Subcutaneous adipose tissue (tissue), 4 donors: Measurements from ENCODE around the gene AATK. TPM values are rescaled to one million over a fixed set of nuclear protein-coding genes. Genes with fewer than 3 reads are reported as not detected.

Source experiments
- total RNA-seq, 4 donors: library from RNA; depleted of rRNA; stranded (reverse); fragments of >200 nt; gene quantifications; one replicate each; pipeline ENCODE4 v1.1.0, GENCODE V29; 2016
- TF ChIP-seq, protein P1 (sequence below): fragments of 450-650 bp; IDR thresholded peaks from one replicate; pipeline ENCODE4 v1.5.1; 2016; ENCODE audit warnings: low read depth, mild to moderate bottlenecking, control low read depth, antibody characterized with exemption, moderate library complexity

AATK gene
- total RNA-seq, 4 donors from 2014 or later = 1.0 to 2.0 (median 1.7) TPM

DNA sequence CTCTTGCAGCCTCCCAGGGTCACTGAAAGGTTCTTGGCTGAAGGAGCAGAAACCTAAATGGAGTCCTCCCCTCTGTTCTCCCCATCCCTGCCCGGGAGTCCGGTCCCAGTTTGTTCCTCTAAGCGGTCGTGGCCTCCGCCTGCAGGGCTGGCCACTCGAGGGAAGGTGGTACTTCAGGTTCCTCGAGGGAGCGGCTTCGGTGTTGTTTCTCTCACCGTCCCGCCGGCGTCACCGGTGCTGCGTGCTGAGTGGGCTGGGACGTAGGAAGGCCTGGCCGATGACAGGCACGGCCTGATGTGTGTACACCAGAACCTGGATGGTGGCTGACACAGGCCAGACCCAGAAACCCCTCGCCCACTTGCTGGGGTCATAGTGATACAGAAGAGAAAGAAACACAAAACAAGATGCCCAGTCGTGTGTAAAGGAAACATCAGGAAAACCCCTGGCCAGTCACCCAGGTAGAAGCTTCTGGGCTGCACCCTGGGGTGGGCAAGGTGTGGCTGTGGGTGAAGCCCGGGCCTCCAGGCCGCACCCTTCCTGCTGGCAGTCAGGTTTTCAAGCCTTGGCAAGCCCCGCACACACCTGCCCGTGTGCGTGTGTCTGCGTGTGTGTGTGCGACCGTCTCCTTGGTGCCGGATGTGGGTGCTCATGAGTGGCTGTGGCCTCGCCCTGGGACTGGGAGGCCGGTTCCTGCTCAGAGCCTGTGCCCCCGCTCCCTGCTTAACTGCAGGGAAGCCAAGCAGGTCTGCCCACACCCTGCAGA is 79.1 kb downstream of the AATK start:
- TF ChIP-seq, protein P1, sequence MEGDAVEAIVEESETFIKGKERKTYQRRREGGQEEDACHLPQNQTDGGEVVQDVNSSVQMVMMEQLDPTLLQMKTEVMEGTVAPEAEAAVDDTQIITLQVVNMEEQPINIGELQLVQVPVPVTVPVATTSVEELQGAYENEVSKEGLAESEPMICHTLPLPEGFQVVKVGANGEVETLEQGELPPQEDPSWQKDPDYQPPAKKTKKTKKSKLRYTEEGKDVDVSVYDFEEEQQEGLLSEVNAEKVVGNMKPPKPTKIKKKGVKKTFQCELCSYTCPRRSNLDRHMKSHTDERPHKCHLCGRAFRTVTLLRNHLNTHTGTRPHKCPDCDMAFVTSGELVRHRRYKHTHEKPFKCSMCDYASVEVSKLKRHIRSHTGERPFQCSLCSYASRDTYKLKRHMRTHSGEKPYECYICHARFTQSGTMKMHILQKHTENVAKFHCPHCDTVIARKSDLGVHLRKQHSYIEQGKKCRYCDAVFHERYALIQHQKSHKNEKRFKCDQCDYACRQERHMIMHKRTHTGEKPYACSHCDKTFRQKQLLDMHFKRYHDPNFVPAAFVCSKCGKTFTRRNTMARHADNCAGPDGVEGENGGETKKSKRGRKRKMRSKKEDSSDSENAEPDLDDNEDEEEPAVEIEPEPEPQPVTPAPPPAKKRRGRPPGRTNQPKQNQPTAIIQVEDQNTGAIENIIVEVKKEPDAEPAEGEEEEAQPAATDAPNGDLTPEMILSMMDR = no peak

DNA sequence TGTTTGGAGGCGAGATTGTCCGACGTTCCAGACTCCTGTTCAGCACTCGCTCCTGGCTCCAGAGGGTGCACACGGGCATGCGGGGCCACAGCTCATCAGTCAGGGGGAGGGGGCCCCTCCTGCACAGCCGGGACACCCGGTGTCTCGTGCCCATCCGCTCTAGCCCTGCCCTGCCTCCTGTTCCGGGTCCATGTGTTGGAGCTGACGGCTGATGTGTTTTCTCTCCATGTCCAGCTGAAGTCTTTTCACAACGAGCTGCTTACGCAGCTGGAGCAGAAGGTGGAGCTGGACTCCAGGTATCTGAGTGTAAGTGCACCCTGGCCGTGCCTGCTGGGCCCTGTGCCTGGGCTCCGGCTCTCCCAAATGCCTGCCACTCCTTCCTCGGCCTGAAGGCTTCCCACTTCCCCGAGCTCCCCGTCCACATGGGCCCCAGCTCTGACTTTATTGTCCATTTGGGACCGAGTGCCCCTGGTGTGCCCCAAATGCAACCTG is 80.6 kb downstream of the AATK start:
- TF ChIP-seq, protein P1 = no peak

DNA sequence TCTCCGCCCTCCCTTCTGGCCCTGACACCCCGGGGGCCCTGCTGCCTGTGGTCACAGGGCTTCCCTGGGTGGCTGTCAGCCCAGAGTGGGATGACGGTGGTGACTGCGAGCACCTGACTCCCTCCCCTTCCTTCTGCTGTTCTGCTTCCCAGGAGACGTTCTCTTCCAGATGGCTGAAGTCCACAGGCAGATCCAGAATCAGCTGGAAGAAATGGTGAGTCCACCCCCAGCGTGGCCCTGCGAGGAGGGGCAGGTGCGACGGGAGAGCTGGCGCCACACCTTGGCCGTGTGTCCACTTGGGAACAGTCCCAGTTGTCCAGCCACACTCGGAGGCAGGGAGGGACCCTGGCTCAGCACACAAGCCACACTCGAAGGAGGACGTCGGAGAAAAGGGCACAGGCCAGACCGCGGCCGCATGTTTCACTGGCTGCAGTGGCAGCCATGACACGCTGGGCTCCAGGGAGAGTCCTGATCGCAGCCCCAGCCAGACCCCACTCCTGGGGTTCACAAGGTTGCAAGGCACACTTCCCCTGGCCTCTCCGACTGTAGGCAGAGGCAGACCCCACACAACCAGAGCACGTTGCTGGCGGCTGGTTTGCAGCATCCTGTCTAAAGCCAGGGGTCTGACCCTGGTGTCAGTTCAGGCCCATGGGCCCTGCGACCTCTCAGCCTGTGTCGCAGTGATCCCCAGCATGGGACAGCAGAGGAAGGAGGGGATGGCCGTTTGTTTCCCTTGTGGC is 81.2 kb downstream of the AATK start:
- TF ChIP-seq, protein P1 = no peak

DNA sequence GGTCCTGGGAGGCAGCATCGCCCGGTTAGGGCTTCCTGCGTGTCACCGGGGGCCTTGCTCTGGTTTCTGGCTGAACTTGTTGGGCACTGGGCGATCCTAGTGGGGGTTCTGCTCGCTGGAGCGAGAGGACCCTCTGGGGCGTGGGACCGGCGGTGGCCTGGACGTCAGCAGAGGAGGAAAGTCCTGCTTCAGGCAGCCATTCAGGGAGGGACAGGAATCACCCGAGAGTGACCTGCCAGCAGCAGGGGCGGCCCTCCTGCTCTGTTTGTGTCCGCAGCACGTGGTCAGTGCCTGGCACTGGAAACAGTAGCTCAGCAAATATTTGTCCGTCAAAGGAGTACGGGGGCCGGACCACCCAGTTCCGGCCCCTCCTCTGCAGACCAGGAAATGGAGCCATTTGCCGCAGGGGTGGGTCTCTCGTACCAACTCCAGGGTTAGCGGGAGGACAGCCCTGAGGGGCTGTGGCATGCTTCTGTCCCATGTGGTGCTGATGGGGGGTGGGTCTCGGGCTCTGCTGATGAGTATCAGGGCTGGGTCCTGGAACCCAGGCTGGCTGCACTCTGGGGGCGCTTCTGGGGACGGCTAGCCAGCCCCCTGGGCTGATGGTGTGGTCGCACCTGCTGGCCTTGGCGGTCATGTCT is 82.8 kb downstream of the AATK start:
- TF ChIP-seq, protein P1 = no peak

DNA sequence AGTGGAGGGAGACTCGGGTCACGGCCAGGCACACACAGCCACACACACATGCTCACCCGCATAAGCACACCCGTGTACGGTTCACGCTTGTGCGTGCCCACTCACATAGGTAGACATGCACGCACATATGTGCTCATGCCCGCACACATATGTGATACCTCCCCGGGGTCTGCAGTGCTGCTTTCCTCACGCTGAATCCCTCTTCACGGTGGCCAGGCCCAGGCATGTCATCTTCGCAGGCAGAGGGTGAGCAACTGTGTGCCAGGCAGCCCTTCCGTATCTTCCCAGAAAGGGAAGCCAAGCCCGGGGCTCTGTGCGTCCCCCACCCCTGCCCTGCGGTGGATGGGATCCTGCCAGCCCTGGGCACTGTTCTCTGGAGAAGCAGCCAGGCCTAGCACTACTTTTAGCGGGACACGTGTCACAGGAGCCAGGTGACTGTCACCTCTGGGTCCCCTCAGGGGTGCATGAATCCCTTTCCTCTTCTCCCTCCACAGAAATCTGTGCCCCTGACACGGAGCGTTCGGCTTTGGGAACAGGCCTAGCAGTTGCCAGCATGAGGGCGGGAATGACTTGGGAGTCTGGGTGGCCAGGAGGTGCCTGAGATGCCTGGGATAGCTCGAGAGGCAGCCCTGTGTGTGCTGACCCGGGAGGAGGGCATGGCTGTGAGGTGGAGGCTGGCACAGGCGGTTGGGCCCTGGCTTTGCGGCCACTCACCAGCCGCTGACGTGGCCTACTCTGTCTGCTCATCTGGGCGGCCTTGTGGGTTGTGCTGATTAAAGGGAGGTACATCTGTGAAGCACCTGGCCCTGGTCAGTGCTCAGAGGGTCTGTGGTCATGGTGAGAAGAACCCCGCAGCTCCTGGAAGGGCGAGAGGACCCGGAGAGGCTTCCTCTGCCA is 83.6 kb downstream of the AATK start:
- TF ChIP-seq, protein P1 = no peak

DNA sequence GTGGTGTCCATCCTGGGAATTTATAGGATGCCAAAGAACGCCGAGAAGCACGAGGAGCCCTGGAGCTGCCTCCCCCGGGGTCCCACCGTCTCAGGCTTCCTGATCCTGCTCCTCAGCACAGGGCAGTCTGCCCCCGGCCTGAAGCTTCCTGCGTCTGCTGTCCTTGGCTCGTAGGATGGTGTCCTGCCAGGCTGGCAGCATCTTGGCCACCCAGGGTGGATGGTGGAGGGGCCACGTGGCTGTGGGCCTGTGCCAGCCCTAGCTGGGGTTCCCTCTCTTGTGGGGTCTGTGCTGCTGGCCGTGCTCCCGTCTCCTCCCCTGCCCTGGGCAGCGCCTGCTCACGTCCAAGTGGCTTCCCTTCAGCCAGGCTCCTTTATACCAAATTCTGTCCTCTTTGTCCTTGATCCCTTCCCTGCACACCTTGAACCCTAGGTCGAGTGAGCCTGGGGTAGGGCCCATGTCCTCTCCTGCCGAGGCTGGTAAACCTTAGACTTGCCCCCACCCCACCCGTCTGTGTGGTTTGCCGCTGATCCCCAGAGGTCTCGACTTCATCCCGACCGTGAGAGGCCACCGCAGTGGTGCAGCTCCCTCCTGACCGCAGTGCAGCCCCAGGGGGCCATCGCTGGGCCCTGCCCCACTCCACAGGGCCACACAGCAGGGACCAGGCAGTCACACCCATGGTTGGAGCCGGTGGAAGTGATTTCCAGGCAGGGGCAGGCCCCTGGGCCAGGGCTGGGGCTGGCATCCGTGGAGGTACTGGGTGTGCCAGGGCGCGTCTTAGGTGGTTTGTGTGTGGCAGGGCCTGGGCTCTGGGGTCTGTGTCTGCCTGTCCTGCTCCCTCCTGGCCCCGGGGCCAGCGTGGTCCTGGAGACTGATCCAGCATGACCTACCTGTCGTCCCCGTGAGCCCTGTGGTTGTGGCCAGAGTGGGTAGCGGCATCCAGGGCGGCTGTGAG is 84.5 kb downstream of the AATK start:
- TF ChIP-seq, protein P1 = no peak
